ENCODE data around the gene VCAN.

VCAN gene

GRCh38 chr5:83473346-83474160 lies 2.0 kb downstream of the VCAN start (continued):
- no peak for TF ChIP-seq SALL2 (tag by site-specific recombination; IDR thresholded peaks at IDR 0.05; ENCODE audit: borderline replicate concordance)
- no peak for TF ChIP-seq ZNF16 (tag by site-specific recombination; IDR thresholded peaks at IDR 0.05; ENCODE audit: low read depth)
- no peak; the same call in 1 of the 2 replicates for TF ChIP-seq TCF7L2 (IDR thresholded peaks at IDR 0.05; ENCODE audit: borderline replicate concordance, low read depth, low read length)
- peak; percentile 50 for TF ChIP-seq KLF8 (tag by site-specific recombination; IDR thresholded peaks at IDR 0.05)
- no peak for TF ChIP-seq REPIN1 (tag by site-specific recombination; IDR thresholded peaks at IDR 0.05; ENCODE audit: low read depth)
- TF ChIP-seq TSHZ1 (tag by site-specific recombination; IDR thresholded peaks at IDR 0.05; ENCODE audit: borderline replicate concordance): no peak
- TF ChIP-seq ZNF561 (tag by site-specific recombination; IDR thresholded peaks at IDR 0.05; ENCODE audit: borderline replicate concordance): peak; percentile 79
- no peak for TF ChIP-seq ZNF132 (tag by site-specific recombination; IDR thresholded peaks at IDR 0.05; ENCODE audit: borderline replicate concordance)
- TF ChIP-seq ZNF692 (tag by site-specific recombination; IDR thresholded peaks at IDR 0.05): peak; percentile 14; the same call in 1 of the 2 replicates
- TF ChIP-seq ZBTB48 (tag by site-specific recombination; IDR thresholded peaks at IDR 0.05): no peak; the same call in 1 of the 2 replicates
- TF ChIP-seq ZNF311 (tag by site-specific recombination; IDR thresholded peaks at IDR 0.05; ENCODE audit: borderline replicate concordance): no peak
- TF ChIP-seq ZNF157 (tag by site-specific recombination; IDR thresholded peaks at IDR 0.05): no peak
- TF ChIP-seq ZNF670 (tag by site-specific recombination; IDR thresholded peaks at IDR 0.05; ENCODE audit: low read depth): no peak
- TF ChIP-seq YY1 (tag by site-specific recombination; IDR thresholded peaks at IDR 0.05): no peak; the same call in 1 of the 2 replicates
- no peak for TF ChIP-seq ZNF513 (tag by site-specific recombination; IDR thresholded peaks at IDR 0.05)
- TF ChIP-seq, protein P1, sequence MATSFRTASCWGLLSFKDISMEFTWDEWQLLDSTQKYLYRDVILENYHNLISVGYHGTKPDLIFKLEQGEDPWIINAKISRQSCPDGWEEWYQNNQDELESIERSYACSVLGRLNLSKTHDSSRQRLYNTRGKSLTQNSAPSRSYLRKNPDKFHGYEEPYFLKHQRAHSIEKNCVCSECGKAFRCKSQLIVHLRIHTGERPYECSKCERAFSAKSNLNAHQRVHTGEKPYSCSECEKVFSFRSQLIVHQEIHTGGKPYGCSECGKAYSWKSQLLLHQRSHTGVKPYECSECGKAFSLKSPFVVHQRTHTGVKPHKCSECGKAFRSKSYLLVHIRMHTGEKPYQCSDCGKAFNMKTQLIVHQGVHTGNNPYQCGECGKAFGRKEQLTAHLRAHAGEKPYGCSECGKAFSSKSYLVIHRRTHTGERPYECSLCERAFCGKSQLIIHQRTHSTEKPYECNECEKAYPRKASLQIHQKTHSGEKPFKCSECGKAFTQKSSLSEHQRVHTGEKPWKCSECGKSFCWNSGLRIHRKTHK (tag by site-specific recombination; IDR thresholded peaks at IDR 0.05): no peak
- TF ChIP-seq, protein P2, sequence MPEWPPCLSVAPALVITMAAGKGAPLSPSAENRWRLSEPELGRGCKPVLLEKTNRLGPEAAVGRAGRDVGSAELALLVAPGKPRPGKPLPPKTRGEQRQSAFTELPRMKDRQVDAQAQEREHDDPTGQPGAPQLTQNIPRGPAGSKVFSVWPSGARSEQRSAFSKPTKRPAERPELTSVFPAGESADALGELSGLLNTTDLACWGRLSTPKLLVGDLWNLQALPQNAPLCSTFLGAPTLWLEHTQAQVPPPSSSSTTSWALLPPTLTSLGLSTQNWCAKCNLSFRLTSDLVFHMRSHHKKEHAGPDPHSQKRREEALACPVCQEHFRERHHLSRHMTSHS (tag by site-specific recombination; IDR thresholded peaks at IDR 0.05): no peak
- TF ChIP-seq SETDB1 (IDR thresholded peaks at IDR 0.05; ENCODE audit: insufficient read length, low read length): no peak
- TF ChIP-seq ZNF664 (tag by site-specific recombination; IDR thresholded peaks at IDR 0.05): no peak
- no peak for TF ChIP-seq ZBTB20 (tag by site-specific recombination; IDR thresholded peaks at IDR 0.05)
- TF ChIP-seq ZNF704 (tag by site-specific recombination; IDR thresholded peaks at IDR 0.05): no peak
- peak; percentile 96 for TF ChIP-seq PRDM1 (tag by site-specific recombination; IDR thresholded peaks at IDR 0.05)
- TF ChIP-seq MZF1 (tag by site-specific recombination; IDR thresholded peaks at IDR 0.05; ENCODE audit: borderline replicate concordance): peak; percentile 92
- peak; percentile 92 for TF ChIP-seq SP2 (tag by site-specific recombination; IDR thresholded peaks at IDR 0.05)
- no peak; the same call in 1 of the 2 replicates for TF ChIP-seq ZNF184 (tag by site-specific recombination; IDR thresholded peaks at IDR 0.05)

Data from HEK293 (cell line).